Stimulated activated CD4-positive, alpha-beta T cell treated with anti-CD3 and anti-CD28 coated beads, Interleukin-2, amount 100 ng/mL, for 24 hours (primary cell): ENCODE results near the gene TECPR1.

Experiments used
- DNase-seq, 2 donors: peaks; one replicate each; pipeline ENCODE4 v3.0.0-alpha.2; 2020

TECPR1 gene, protein sequence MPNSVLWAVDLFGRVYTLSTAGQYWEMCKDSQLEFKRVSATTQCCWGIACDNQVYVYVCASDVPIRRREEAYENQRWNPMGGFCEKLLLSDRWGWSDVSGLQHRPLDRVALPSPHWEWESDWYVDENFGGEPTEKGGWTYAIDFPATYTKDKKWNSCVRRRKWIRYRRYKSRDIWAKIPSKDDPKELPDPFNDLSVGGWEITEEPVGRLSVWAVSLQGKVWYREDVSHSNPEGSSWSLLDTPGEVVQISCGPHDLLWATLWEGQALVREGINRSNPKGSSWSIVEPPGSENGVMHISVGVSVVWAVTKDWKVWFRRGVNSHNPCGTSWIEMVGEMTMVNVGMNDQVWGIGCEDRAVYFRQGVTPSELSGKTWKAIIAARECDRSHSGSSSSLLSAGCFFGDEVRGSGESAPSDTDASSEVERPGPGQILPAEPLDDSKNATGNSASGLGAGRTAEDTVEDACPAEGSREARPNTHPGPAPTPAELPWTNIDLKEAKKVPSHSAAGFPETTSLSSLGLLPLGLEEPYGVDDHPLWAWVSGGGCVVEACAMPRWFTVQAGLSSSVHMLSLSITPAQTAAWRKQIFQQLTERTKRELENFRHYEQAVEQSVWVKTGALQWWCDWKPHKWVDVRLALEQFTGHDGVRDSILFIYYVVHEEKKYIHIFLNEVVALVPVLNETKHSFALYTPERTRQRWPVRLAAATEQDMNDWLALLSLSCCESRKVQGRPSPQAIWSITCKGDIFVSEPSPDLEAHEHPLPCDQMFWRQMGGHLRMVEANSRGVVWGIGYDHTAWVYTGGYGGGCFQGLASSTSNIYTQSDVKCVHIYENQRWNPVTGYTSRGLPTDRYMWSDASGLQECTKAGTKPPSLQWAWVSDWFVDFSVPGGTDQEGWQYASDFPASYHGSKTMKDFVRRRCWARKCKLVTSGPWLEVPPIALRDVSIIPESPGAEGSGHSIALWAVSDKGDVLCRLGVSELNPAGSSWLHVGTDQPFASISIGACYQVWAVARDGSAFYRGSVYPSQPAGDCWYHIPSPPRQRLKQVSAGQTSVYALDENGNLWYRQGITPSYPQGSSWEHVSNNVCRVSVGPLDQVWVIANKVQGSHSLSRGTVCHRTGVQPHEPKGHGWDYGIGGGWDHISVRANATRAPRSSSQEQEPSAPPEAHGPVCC

DNA sequence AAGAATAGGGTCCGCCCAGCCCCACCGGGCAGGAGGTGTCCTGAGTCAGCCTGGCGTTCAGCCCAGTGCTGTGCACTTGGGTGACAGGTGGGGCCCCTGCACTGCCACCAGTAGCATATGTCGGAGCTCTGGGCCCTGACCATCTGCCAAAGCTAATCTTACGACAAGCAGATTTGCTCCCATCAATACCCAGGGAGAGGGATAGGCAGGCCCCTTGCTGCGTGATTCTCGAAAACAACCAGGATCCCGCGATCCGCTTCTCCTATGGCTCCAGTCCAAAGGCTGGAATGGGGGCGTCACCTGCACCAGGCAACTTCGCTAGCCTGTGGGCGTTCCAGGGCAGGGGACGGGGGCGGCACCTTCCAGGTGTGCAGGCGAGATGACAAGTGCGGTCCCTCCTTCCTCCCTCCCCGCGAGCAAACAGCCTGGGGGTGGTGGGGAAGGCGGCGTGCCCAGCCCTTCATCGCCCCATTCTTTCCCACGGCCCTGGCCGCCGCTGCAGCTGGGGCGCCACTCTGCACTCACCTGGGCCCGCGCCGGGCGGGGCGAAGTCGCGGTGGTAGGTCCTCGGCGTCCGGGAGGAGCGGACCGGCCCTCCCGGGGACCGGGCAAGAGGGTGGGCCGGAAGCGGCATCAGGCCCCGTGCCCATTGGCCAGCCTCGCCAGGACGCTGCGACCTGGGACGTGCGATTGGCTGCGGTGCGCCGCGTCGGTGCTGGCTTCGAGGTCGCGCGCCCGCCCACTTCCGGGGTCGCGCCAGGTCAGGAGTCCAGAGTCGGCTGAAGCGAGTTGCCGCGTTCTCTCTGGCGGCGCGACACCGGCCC lies at the start of gene TECPR1:
Gene TECPR1, minus strand, starts transcription at position 632 of the 824 bp plus-strand sequence. CDS start 6,086 bp downstream, outside the sequence.
- peak; percentile 90 for DNase-seq

DNA sequence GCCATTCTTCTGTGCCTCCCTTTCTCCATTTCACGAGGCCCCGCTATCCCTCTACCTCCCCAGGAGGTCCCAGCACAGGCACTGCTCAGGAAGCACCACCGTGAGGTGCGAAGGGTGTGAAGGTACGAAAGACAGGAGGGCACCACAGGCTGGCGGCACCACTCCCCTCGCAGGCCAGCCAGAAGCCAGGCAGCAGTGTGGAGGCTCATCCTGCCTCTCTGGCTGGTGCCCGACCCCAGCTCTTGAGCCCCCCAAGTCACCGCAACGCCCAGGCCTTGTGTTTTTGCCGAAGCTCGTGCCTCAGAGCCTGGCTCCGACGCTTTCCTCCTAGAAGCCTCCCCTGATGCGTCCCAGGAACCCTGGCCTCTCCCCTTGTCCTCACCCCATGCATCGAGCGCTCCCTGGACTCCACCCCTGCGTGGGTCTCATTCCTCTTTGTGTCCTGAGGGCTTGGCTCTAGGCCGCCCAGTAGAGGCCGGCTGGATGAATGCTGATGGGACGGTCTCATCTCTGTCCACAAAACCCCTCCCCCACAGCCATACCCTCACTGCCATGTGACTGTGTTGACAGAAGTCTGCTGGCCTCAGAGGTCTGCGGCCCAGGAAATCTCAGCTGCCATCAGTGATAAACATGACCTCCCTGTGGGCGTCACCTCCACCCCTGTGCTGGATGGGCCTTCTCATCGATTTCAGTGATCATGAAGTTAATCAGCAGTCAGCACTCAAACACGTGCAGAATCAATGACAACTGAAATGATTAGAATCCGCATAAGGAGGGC lies 48.8 kb upstream of the TECPR1 start:
- no peak for DNase-seq

DNA sequence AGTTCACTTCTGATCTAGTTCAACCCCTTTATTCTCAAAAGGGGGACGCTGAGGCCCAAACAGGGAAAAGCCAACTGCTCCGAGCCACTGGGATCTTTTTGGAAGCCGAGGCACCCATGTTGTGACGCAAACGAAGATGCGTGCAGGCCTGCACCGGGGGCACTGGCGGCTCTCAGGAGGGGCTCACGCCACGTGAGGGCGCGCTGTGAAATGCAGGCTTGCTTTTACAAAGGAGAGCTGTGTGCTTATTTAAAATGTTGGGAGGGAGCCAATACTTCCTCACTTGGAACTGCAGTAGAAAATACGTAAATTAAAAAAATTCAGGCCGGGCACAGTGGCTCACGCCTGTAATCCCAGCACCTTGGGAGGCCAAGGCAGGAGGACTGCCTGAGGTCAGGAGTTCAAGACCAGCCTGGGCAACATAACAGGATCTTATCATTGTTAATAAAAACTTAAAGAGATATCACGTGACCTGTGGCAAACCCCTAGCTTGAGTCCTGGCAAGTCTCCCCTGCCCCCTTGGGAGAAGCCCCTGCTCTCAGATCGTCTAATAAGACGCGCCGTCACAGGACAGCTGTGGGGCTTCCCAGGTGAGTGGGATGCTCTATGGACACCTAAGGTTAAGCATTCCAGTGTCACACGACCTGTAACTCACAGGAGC lies 45.7 kb upstream of the TECPR1 start:
- DNase-seq: no peak

DNA sequence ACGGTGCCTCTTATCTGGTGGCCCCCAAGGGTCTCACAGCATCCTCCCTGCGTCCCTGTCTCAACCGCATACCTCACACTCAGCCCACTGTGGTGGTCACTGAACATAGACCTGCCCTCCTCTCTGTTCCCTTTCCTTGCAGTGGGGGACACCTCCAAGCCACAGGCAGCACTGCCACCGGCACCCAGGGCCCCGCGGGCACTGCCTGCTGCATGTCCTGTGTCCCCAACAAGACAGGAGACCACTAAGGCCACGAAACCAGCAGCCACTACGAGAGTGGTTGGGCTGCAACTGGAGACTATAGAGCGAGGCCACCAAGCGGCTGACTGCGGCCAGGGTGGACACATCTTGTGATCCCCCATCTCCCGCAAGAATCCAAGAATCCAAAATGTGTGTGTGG lies 44.8 kb upstream of the TECPR1 start:
- no peak for DNase-seq

DNA sequence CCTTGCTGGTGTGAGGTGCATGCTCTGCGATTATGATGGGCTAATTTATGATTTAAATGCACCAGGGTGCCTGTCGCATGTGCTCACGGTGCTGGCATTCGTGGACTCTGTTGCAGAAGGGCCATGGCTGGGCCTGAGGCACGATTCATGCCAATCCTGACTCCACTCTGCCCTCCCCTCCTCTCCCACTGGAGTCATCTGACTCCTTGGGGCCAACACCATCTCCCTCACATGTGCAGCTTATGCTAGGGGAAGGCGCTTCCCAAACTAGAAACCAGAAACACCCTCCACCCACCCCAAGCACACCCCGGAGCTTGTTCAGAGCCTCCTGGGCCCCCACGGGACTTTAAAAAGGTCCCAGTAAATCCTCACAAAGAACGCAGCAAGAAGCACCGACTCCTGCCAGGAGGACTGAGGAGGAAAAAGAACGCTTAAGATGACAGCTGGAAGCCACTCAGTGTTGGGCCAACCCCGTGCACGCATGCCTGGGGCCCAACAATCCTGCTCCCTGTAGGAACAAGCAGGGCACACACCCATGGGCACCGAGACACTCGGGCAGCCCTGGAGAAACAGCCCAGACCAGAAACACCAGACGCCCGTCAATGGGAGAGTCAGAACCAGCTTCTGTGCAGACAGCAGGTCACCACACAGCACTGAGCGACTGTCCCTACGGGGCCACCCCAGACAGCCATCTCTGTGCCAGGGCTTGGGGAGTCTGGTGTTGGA lies 43.6 kb upstream of the TECPR1 start:
- DNase-seq: no peak

DNA sequence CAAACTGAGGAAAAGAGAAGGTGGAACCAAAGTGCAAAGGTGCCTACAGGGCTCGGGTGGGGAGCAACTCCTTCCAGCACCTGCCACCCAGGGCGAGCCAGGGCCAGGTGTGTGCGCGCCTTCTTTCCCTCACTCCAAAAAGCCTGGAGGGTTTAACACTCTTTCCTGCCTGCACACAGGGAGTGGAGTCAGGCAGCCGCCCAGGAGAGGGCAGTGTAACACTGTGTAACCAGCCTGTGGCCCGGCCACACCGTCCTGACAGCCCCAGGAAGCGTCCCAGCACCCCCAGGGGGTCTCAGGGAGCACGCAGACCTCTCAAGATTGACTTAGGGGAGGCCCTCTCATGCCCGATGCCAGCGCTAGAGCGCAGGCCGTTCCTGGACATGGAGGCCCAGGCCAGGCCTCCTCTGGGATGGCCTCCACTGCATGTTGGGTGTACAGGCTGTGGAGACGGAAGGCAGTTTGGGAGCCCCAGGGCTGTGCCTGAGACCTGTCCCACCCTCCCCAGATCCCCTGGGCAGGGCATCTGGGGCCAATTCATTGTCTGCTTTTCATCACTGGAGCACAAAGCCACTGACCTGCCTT lies 42.9 kb upstream of the TECPR1 start:
- peak in 1 of 2 donors; percentile 39 for DNase-seq

DNA sequence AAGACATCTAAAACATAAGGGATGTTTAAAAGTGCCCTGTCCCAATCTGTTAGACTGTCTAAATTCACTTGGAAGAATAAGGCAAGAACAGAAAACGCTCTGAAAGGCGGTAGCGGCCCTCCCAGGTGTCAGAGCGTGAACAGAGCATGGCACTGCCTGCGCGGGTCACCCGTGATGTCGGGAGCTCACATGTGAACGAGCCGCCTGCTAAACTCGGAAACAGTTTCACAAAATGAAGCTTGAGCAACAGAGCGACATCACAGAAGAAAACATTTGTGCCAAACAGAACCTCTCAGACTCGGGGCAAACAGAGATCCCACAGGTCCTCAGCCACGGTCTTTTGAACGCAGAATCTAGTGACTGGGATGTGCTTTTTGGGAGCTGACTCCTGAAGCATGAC lies 42.3 kb upstream of the TECPR1 start:
- DNase-seq: no peak

DNA sequence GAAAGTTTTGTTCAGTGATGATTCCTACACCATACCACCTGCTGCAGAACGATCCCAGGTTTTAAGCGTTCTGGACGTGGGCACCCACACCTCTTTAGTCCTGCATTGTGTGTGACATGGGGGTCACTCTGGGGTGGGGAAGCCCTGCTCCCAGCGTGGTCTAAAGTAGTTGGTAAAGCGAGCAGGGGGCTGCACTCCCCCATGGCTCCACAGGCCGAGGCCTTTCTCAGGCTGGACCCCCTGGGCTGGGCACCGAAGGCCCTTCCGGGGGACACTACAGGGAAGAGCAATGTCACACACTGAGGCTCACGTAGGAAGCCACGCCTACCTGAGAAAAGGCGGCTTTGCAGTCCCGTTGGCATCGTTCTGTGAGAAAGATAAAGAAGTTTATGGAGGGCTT lies 41.7 kb upstream of the TECPR1 start:
- DNase-seq: no peak

DNA sequence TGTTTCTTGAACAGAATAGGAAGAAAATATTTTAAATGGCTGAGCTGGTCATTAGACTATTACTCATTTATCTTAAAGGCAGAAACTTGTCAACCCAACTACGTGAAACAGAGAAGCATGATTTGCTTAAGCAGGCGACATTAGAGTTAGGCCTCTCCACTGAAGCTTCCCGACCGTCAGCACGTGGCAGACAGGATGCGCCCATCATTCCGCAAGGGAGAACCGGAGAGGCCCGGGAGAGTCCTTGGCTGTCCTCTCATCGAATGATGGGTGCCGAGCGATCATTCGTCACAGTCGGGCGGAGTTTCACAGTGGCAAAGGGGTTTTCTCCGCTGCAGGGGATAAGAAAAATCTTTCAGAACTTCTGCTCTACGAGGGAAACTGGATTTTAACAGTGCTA lies 41.2 kb upstream of the TECPR1 start:
- no peak for DNase-seq

DNA sequence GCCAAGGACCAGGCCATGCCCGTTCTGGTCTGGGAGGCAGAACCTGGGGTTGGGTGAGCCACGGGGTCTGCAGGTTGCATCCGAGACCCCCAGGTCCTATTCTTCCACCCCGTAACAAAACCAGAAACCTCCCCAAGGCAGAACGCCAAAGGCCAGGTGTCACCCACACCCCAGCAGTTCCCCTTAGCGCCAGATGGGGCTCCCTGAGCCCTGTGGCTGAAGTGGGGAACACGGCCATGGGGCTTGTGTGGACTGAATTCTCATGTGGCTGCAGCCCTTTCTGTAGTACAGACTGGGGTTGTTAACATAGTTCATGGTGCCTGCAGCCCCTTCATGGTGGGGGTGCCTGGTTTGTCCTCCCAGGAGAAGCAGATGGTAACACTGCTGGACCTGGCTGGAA lies 39.7 kb upstream of the TECPR1 start:
- DNase-seq: no peak

DNA sequence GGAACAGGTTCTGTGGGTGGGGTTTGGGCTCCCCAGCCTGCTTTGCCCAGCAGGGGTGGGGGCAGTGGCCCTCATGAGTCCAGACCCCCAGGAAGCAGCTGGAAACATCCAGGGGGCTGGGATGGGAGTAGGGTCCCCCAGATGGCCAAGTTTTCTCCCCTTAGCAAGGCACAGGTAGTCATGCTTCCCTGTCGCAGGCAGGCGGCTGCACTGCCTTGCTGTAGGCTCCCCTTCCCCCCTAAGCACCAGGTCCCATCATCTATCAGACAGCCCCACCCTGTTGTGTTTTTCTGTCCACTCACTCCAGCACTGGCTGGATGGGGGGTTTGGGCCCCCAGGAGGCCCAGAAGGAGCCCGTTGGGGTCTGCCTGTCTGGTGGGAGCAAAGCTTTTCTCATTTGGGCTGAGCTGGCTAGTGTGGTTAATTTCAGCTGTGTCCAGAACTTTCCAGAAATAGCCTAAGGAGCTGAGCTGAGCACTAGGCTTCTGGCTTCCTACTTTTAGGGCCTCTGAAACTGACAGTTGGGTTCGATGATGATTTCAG lies 37.4 kb upstream of the TECPR1 start:
- no peak for DNase-seq

DNA sequence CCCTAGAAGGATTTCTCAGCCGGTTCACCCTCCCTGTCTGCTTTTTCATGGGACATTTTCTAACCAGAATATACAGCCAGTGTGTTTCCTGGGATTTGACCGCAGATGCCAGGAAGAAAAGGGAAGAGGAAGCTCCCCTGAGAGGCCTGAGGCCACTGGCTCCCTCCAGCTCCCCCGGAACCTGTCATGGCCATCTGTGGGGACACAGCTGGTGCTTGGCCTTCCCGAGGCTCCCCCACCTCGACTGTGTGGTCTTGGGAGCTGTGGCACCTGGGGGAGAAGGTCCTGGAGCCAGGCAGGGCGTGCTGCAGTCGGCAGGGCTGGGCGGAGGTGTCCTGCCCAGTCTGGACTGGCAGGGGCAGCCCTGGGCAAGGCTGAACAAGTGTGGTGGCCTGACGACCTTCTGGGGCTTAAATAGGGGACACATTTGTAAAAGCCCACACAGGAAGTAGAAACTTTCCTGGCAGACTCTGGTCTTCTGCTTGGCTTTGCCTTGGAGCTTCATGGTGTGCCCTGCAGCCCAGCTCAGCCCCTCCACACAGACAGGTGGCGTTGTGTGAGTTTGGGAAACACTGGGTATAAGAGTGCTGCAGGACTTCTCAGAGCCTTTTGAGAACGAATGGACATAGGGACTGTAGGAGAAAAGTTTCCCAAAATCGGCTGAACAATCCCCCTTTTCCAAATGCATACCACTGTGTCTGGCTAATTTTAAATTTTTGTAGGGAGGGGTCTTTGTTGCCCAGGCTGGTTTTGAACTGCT lies 36.2 kb upstream of the TECPR1 start:
- no peak for DNase-seq

DNA sequence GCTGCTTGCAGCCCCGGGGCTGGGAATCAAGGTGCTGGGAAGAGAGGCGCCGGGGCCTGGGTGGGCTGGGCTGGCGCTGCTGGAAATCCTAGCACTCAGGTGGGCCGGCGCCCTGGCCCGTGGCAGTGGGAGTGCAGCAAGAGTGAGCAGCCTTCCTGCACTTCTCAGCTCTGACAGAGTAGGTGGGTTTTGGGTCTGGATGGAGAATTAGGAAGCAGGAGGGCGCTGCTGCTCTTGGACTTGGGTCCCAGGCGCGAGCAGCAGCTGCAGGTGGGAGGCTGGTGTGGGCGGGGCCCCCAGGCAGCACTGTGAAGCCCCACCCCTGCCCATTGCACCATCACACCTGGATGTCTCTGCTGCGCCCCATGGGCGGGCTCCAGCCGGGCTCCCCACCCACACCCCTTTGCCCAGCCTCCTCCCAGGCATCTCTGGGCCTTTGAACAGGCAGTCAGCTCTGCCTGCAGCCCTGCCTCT lies 35.5 kb upstream of the TECPR1 start:
- DNase-seq: no peak

DNA sequence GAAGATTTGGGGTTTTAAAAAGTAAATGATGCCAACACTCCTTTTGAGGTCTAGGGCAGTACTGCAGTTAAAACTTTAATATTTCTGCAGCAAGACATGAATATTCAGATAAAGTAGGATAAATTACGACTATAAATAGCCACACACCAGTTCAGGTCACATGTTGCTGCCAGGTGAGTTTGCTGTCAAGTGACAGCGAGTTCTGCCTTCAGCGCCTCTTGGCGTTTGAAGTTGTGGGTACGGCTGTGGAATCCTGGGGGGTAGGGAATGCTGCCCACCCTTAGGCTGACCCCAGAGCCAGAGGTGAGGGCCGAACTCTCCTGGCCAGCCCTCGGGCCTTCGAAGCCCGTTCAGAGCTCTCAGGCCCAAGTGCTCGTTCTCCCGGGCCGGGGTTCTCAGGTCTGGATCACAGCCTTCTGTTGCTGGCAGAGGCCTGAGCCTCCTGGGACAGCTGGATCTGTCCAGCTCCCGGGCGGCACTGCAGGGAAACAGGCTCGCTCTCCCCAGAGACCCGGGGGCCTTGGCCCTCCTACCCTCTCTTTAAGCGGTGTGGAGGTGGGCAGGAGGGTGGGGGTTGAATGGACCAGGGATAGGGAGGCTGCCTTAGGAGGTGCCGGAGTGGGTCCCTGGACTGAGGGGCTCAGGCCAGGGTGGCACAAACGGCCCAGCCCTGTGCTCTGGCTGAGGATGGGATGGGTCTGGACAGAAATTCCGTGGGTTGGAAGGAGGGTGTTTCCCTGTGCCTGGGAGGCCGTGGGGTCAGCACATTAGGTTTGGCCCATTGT lies 34.9 kb upstream of the TECPR1 start:
- DNase-seq: no peak

DNA sequence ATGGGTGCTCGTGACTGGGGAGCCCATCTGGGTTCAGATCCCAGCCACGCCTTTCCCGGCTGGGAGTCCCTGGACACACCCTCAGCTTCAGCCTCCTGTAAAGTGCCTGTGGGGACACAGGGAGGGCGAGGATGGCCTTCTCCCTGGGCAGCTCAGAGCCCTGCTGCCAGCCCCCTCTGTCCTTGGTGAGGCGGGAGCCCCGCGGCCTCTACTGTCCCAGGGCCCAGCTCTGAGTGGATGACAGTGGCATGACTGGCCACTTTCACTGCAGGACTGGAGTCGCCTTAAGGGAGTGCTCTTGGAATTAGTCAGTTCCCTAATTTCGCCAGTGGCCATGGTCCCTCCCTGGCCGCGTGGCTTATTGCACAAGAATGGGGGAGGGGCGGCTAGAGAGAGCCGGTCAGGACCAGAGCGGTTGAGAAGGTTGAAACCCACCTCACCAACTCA lies 34.1 kb upstream of the TECPR1 start:
- DNase-seq: no peak

DNA sequence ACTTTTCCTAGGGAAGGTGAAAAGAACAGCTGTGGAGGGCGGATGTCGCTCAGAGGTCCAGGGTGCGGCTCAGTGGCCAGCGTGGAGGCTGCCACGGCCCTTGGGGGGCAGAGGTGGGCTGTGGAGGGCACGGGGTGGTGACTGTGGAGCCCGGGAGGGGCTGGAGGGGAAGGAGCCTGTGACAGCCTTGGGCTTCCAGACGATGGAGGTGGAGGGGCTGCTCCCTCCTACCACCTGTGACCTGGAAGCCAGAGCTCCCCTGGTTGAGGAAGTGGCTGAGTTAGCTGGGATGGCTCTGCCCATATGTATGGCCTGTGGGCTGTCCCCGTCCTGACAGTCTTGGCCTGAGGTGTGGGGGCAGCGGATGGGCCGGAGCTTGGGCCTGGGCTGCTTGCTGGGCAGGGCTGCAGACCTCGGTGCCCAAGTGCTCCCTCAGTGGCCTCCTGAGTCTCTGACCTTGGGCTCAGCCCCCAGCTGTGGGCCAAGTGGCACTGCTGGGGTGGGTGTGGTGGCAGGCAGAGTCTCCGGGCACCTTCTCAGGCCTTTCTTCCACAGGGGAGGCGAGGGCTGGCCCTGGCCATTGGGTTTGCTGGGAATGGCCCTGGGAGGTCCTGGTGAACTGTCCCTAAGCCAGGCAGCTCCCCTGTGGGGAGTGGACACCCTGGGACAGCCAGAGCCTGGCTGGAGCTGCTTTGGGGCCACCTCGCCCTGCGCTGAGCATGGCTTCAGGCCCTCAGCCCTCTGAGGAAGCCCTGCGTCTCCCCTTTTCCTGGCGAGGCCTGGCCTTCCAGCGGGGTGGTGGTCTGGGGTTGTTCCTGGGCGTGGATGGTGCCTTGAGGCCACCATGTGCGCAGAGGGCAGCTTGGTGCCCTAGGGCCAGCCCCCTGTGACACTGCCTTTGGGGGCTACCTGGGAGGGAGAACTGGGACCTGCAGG lies 33.4 kb upstream of the TECPR1 start:
- no peak for DNase-seq
